ENCODE measurements around the gene NHLH1.

The NHLH1 gene

GRCh38 chr1:160408864-160409263 is 42.0 kb downstream of the NHLH1 start:
- H3K4me3 ChIP-seq (ENCODE audit: low read depth, low read length): no peak overlapping the region
- DNase-seq (ENCODE audit: low read depth, low spot score): no peak
- ChIA-PET POLR2A (no interaction called here), CTCF (interaction anchor here (1.4 kb wide), 1 partner anchor 19 kb away, joined by 3 read pairs; no protein-coding TSS in a partner anchor)
- no peak for TF ChIP-seq CTCF (IDR thresholded peaks at IDR 0.05; ENCODE audit: insufficient read depth, low read length, missing control alignments)

- no peak for TF ChIP-seq CTCF (IDR thresholded peaks at IDR 0.05; ENCODE audit: insufficient read depth, low read length, missing control alignments)
- POLR2A ChIA-PET: no interaction called here
- no peak for DNase-seq (ENCODE audit: low read depth, low spot score)
These were observed 42.6 kb downstream of the NHLH1 start for GRCh38 chr1:160409486-160409885.

GRCh38 chr1:160410406-160411005 is 43.6 kb downstream of the NHLH1 start:
- H3K4me3 ChIP-seq (ENCODE audit: low read depth, low read length): no peak overlapping the region
- POLR2A ChIA-PET: interaction anchor here (0.6 kb wide), 1 partner anchor 38 kb away, joined by 3 read pairs; no protein-coding TSS in a partner anchor
- CTCF ChIA-PET: interaction anchor here (1.8 kb wide), 1 partner anchor 325 kb away, joined by 5 read pairs; no protein-coding TSS in a partner anchor
- TF ChIP-seq CTCF (IDR thresholded peaks at IDR 0.05; ENCODE audit: insufficient read depth, low read length, missing control alignments): no peak
- DNase-seq (ENCODE audit: low read depth, low spot score): no peak

More at GRCh38 chr1:160409486-160409885, 42.6 kb downstream of the NHLH1 start:
- no peak overlapping the region for H3K4me3 ChIP-seq (ENCODE audit: low read depth, low read length)
- CTCF ChIA-PET: interaction anchor here (1.4 to 1.8 kb wide), 2 partner anchors 19 to 324 kb away, joined by 3 to 5 read pairs; no protein-coding TSS in a partner anchor

GRCh38 chr1:160411271-160412027 is 44.6 kb downstream of the NHLH1 start:
- ChIA-PET CTCF (interaction anchor here (1.8 kb wide), 1 partner anchor 326 kb away, joined by 5 read pairs; no protein-coding TSS in a partner anchor), POLR2A (no interaction called here)
- no peak for DNase-seq (ENCODE audit: low read depth, low spot score)
- TF ChIP-seq CTCF (IDR thresholded peaks at IDR 0.05; ENCODE audit: insufficient read depth, low read length, missing control alignments): no peak
- H3K4me3 ChIP-seq (ENCODE audit: low read depth, low read length): no peak overlapping the region

- ChIA-PET POLR2A (no interaction called here), CTCF (no interaction called here)
These were observed 45.1 kb downstream of the NHLH1 start for GRCh38 chr1:160412028-160412362.

More at GRCh38 chr1:160412028-160412362, 45.1 kb downstream of the NHLH1 start:
- no peak for TF ChIP-seq CTCF (IDR thresholded peaks at IDR 0.05; ENCODE audit: insufficient read depth, low read length, missing control alignments)
- no peak for DNase-seq (ENCODE audit: low read depth, low spot score)
- no peak overlapping the region for H3K4me3 ChIP-seq (ENCODE audit: low read depth, low read length)
